Fibroblast of pulmonary artery (primary cell): Measurements from ENCODE around the gene TSC22D1.

Source experiments
- DNase-seq: peaks from one replicate; pipeline ENCODE4 v3.0.0-alpha.2; 2010; ENCODE audit warnings: low read depth
- H3K4me3 ChIP-seq: replicated peaks from 2 replicates; pipeline ENCODE4 v1.5.1; 2011; ENCODE audit warnings: low read depth, mild to moderate bottlenecking, control low read depth, low read length, moderate library complexity
- CTCF ChIP-seq: IDR thresholded peaks from 2 replicates; pipeline ENCODE4 v1.5.1; 2011; ENCODE audit warnings: mild to moderate bottlenecking, control low read depth, low read length, inconsistent platforms; ENCODE audit errors: missing control alignments

TSC22D1 gene

GRCh38 chr13:44449999-44450821 lies 125.9 kb downstream of the TSC22D1 start:
- no peak overlapping the region for H3K4me3 ChIP-seq
- TF ChIP-seq CTCF = no peak
- DNase-seq = no peak

GRCh38 chr13:44448875-44449274 lies 127.3 kb downstream of the TSC22D1 start:
- no peak for TF ChIP-seq CTCF
- H3K4me3 ChIP-seq = no peak overlapping the region
- no peak for DNase-seq

- no peak overlapping the region for H3K4me3 ChIP-seq
- no peak for DNase-seq
- no peak for TF ChIP-seq CTCF
These were observed 127.8 kb downstream of the TSC22D1 start for GRCh38 chr13:44448373-44448772.

- no peak for DNase-seq
- no peak for TF ChIP-seq CTCF
- H3K4me3 ChIP-seq = no peak overlapping the region
These were observed 128.3 kb downstream of the TSC22D1 start for GRCh38 chr13:44447783-44448321.

GRCh38 chr13:44440046-44440608 lies 136.0 kb downstream of the TSC22D1 start:
- DNase-seq = no peak
- no peak overlapping the region for H3K4me3 ChIP-seq
- TF ChIP-seq CTCF = no peak

GRCh38 chr13:44439452-44440024 lies 136.6 kb downstream of the TSC22D1 start:
- DNase-seq = no peak
- no peak overlapping the region for H3K4me3 ChIP-seq
- TF ChIP-seq CTCF = no peak
